ENCODE data around the gene KRT38.

Gene KRT38

GRCh38 chr17:41474863-41475262 lies 34.1 kb upstream of the KRT38 start:
- no peak for TF ChIP-seq CTCF (IDR thresholded peaks at IDR 0.05; ENCODE audit: borderline replicate concordance, insufficient read depth, low read depth, low read length)
- H3K4me3 ChIP-seq (ENCODE audit: low read depth, low read length), result no peak overlapping the region

- H3K4me3 ChIP-seq (ENCODE audit: low read depth, low read length), result no peak overlapping the region
- TF ChIP-seq CTCF (IDR thresholded peaks at IDR 0.05; ENCODE audit: borderline replicate concordance, insufficient read depth, low read depth, low read length), result no peak
Observed at GRCh38 chr17:41468346-41468745, 27.6 kb upstream of the KRT38 start.

GRCh38 chr17:41467561-41467960 lies 26.8 kb upstream of the KRT38 start:
- TF ChIP-seq CTCF (IDR thresholded peaks at IDR 0.05; ENCODE audit: borderline replicate concordance, insufficient read depth, low read depth, low read length), result no peak
- H3K4me3 ChIP-seq (ENCODE audit: low read depth, low read length), result no peak overlapping the region

- TF ChIP-seq CTCF (IDR thresholded peaks at IDR 0.05; ENCODE audit: borderline replicate concordance, insufficient read depth, low read depth, low read length), result no peak
Observed at GRCh38 chr17:41466988-41467387, 26.2 kb upstream of the KRT38 start, which contains the start of gene KRT32. KRT32 (minus strand) TSS chr17:41467386; CDS start chr17:41467325, 61 bp downstream.

GRCh38 chr17:41464682-41465081 lies 23.9 kb upstream of the KRT38 start:
- TF ChIP-seq CTCF (IDR thresholded peaks at IDR 0.05; ENCODE audit: borderline replicate concordance, insufficient read depth, low read depth, low read length), result no peak
- H3K4me3 ChIP-seq (ENCODE audit: low read depth, low read length), result no peak overlapping the region

More at GRCh38 chr17:41466988-41467387, 26.2 kb upstream of the KRT38 start, which contains the start of gene KRT32:
- H3K4me3 ChIP-seq (ENCODE audit: low read depth, low read length), result no peak within 1 kb of the TSS

GRCh38 chr17:41464173-41464572 lies 23.4 kb upstream of the KRT38 start:
- H3K4me3 ChIP-seq (ENCODE audit: low read depth, low read length), result no peak overlapping the region
- no peak for TF ChIP-seq CTCF (IDR thresholded peaks at IDR 0.05; ENCODE audit: borderline replicate concordance, insufficient read depth, low read depth, low read length)

- no peak for TF ChIP-seq CTCF (IDR thresholded peaks at IDR 0.05; ENCODE audit: borderline replicate concordance, insufficient read depth, low read depth, low read length)
- H3K4me3 ChIP-seq (ENCODE audit: low read depth, low read length), result no peak overlapping the region
Observed at GRCh38 chr17:41463746-41464145, 23.0 kb upstream of the KRT38 start.
